Spinal cord (tissue), 10 donors: ENCODE data around the gene ANGPTL4. TPM values are rescaled to one million over a fixed set of nuclear protein-coding genes. Genes with fewer than 3 reads are reported as not detected.
"Not testable (repeated sequence)": the region's sequence is repeated elsewhere in the genome, so short reads cannot be mapped to it uniquely, and the experiment has no call there.

Experiments
- DNase-seq, 6 donors: peaks; one replicate each; pipeline versions ENCODE4 v3.0.0 to v3.0.0-alpha.2; 2013 to 2015; ENCODE audit warnings: low spot score in 6 of 6, low read depth in 4 of 6
- H3K27ac ChIP-seq: one replicate; pipeline ENCODE4 v1.5.1; 2013; ENCODE audit warnings: low read depth, low read length, control low read depth
- H3K27me3 ChIP-seq: one replicate; pipeline ENCODE4 v1.6.1; 2013; ENCODE audit warnings: low read length; ENCODE audit not compliant: control insufficient read depth, insufficient read depth
- H3K36me3 ChIP-seq: one replicate; pipeline ENCODE4 v1.6.1; 2013; ENCODE audit warnings: low read length; ENCODE audit not compliant: control insufficient read depth, insufficient read depth
- H3K4me1 ChIP-seq: one replicate; pipeline ENCODE4 v1.6.1; 2013; ENCODE audit warnings: low read length; ENCODE audit not compliant: control insufficient read depth, insufficient read depth
- H3K4me3 ChIP-seq: one replicate; pipeline ENCODE4 v1.5.1; 2013; ENCODE audit warnings: low read depth, low read length, control low read depth
- H3K9me3 ChIP-seq: one replicate; pipeline ENCODE4 v1.6.1; 2013; ENCODE audit warnings: low read length; ENCODE audit not compliant: control insufficient read depth, insufficient read depth
- WGBS: methylation state at CpG from one replicate; pipeline ENCODE4 v1.1.5; 2013; ENCODE audit warnings: missing lambda C conversion rate; ENCODE audit not compliant: insufficient coverage; 5-methylcytosine and 5-hydroxymethylcytosine counted together
- polyA plus RNA-seq, 2 donors: library from polyadenylated mRNA; unstranded; fragments of 120-200 nt; gene quantifications; one replicate each; pipeline ENCODE4 v1.2.1, GENCODE V29; 2013; ENCODE audit not compliant: insufficient read length in 2 of 2
- total RNA-seq, 2 donors: library from RNA; depleted of rRNA in 1 of 2; stranded (reverse); fragments of 120-200 nt in 1 of 2; fragments of >200 nt in 1 of 2; gene quantifications; one replicate each; pipeline versions ENCODE4 v1.2.3 to v1.2.4, GENCODE V29; 2013 to 2014
- donor health status: healthy.

The ANGPTL4 gene
- total and polyA plus RNA-seq, 4 donors: 2.1 to 11.8 (median 6.2) TPM

- peaks cover 28% of the 10 kb centered on the region for H3K27me3 ChIP-seq
- H3K4me1 ChIP-seq: peaks cover 14% of the 10 kb centered on the region
- H3K4me3 ChIP-seq: peak within 1 kb of the TSS; percentile 55
- peak in 3 of 6 donors; percentile 65 to 92 (median 77) for DNase-seq
- WGBS: 4% methylated on average over 62 of the region's 65 CpGs
- no peaks in the 10 kb centered on the region for H3K9me3 ChIP-seq
- H3K27ac ChIP-seq: peak within 1 kb of the TSS; percentile 67
- H3K36me3 ChIP-seq: no peaks in the 10 kb centered on the region
These were observed 21.1 kb upstream of the ANGPTL4 start, which contains the start of gene KANK3 for GRCh38 chr19:8342684-8343482. TSS of gene KANK3 (minus strand) at chr19:8343262. CDS start at chr19:8337828, 5,434 bp downstream.

- Histone ChIP-seq H3K27ac (no peak overlapping the region), H3K4me1 (peaks cover 14% of the 10 kb centered on the region), H3K9me3 (no peaks in the 10 kb centered on the region), H3K36me3 (no peaks in the 10 kb centered on the region), H3K4me3 (peak overlapping the region; percentile 55), H3K27me3 (peaks cover 25% of the 10 kb centered on the region)
- WGBS: 4% methylated on average over 4 of the region's 11 CpGs
- DNase-seq: no peak
These were observed 20.5 kb upstream of the ANGPTL4 start for GRCh38 chr19:8343483-8343844.

GRCh38 chr19:8349629-8350372 lies 14.2 kb upstream of the ANGPTL4 start:
- not testable (repeated sequence) for H3K36me3 ChIP-seq, H3K9me3 ChIP-seq, H3K27me3 ChIP-seq, DNase-seq, H3K4me3 ChIP-seq, H3K27ac ChIP-seq
- peaks cover 25% of the 10 kb centered on the region for H3K4me1 ChIP-seq
- 71% methylated on average over 4 of the region's 8 CpGs for WGBS

GRCh38 chr19:8352134-8352827 lies 11.7 kb upstream of the ANGPTL4 start:
- peak in 2 of 6 donors; percentile 36 to 51 for DNase-seq
- peak overlapping the region; percentile 65 for H3K27ac ChIP-seq

GRCh38 chr19:8352845-8353244 lies 11.1 kb upstream of the ANGPTL4 start:
- not testable (repeated sequence) for H3K36me3 ChIP-seq, H3K9me3 ChIP-seq, DNase-seq, H3K27me3 ChIP-seq, H3K27ac ChIP-seq, H3K4me3 ChIP-seq
- peaks cover 25% of the 10 kb centered on the region for H3K4me1 ChIP-seq
- 44% methylated on average over 5 of the region's 5 CpGs for WGBS

More at GRCh38 chr19:8352134-8352827, 11.7 kb upstream of the ANGPTL4 start:
- H3K36me3 ChIP-seq: no peaks in the 10 kb centered on the region
- 40% methylated on average over 1 of the region's 10 CpGs for WGBS
- no peak overlapping the region for H3K4me3 ChIP-seq
- H3K9me3 ChIP-seq: no peaks in the 10 kb centered on the region
- peaks cover 25% of the 10 kb centered on the region for H3K4me1 ChIP-seq
- H3K27me3 ChIP-seq: no peaks in the 10 kb centered on the region

- 91% methylated on average over 6 of the region's 6 CpGs for WGBS
- no peaks in the 10 kb centered on the region for H3K27me3 ChIP-seq
- peaks cover 25% of the 10 kb centered on the region for H3K4me1 ChIP-seq
- H3K4me3 ChIP-seq: no peak overlapping the region
- no peak overlapping the region for H3K27ac ChIP-seq
- no peaks in the 10 kb centered on the region for H3K9me3 ChIP-seq
- no peak for DNase-seq
- no peaks in the 10 kb centered on the region for H3K36me3 ChIP-seq
These were observed 8.1 kb upstream of the ANGPTL4 start for GRCh38 chr19:8355631-8356402.

GRCh38 chr19:8357007-8357521 lies 6.9 kb upstream of the ANGPTL4 start:
- 100% methylated on average over 2 of the region's 4 CpGs for WGBS

GRCh38 chr19:8358948-8359347 lies 5.0 kb upstream of the ANGPTL4 start:
- 79% methylated on average over 3 of the region's 6 CpGs for whole genome bisulfite sequencing

More at GRCh38 chr19:8357007-8357521, 6.9 kb upstream of the ANGPTL4 start:
- H3K36me3 ChIP-seq: no peaks in the 10 kb centered on the region
- no peak for DNase-seq
- no peak overlapping the region for H3K27ac ChIP-seq
- H3K4me3 ChIP-seq: no peak overlapping the region
- no peaks in the 10 kb centered on the region for H3K27me3 ChIP-seq
- peaks cover 25% of the 10 kb centered on the region for H3K4me1 ChIP-seq
- no peaks in the 10 kb centered on the region for H3K9me3 ChIP-seq

GRCh38 chr19:8360196-8360595 lies 3.8 kb upstream of the ANGPTL4 start:
- DNase-seq: no peak
- Histone ChIP-seq H3K36me3 (no peaks in the 10 kb centered on the region), H3K9me3 (no peaks in the 10 kb centered on the region), H3K4me1 (peaks cover 31% of the 10 kb centered on the region), H3K4me3 (no peak overlapping the region), H3K27ac (no peak overlapping the region), H3K27me3 (peaks cover 17% of the 10 kb centered on the region)
- WGBS: 85% methylated on average over 8 of the region's 8 CpGs

More at GRCh38 chr19:8358948-8359347, 5.0 kb upstream of the ANGPTL4 start:
- no peak overlapping the region for H3K27ac ChIP-seq
- no peak overlapping the region for H3K4me3 ChIP-seq
- no peaks in the 10 kb centered on the region for H3K36me3 ChIP-seq
- no peaks in the 10 kb centered on the region for H3K9me3 ChIP-seq
- DNase-seq: no peak
- peaks cover 25% of the 10 kb centered on the region for H3K4me1 ChIP-seq
- peaks cover 9% of the 10 kb centered on the region for H3K27me3 ChIP-seq
